HCT116 (cell line): ENCODE data around the gene KIR2DL3. TPM values are rescaled to one million over a fixed set of nuclear protein-coding genes. Genes with fewer than 3 reads are reported as not detected.

Experiments
- ATAC-seq: fragments of 200-7000 bp; cut with Tn5 transposase; 2 replicates; pipeline ENCODE4 v1.9.1; 2020; ENCODE audit warnings: mild to moderate bottlenecking, moderate library complexity
- BruUV-seq: library from RNA; stranded (reverse); fragments of 400-500 nt; replicated peaks from 2 replicates; lab custom pipeline; 2021; lab: Mats Ljungman, UMichigan
- CTCF ChIA-PET: fragments of 300-600 bp; sonication (Branson Sonifier 250); formaldehyde crosslinking; loops from one replicate; lab custom pipeline; 2021; ENCODE audit warnings: antibody characterized with exemption; lab: Charles Lee
- POLR2A ChIA-PET: fragments of 300-600, 350-600 bp; sonication (Branson Sonifier 250); formaldehyde crosslinking; loops from one replicate; lab custom pipeline; 2021; ENCODE audit warnings: antibody characterized with exemption; lab: Charles Lee
- RAD21 ChIA-PET, 2 experiments: fragments of 300-600 bp; sonication (Branson Sonifier 250); formaldehyde crosslinking; loops; one replicate each; lab custom pipeline; 2023; ENCODE audit warnings: low total read pairs in 2 of 2; ENCODE audit not compliant: uncharacterized antibody in 2 of 2, unreplicated experiment in 2 of 2, low non-redundant PET in 1 of 2; lab: Charles Lee
- DNase-seq: peaks from one replicate; pipeline ENCODE4 v3.0.0-alpha.2; 2010; ENCODE audit warnings: low read depth, low spot score
- H2AFZ ChIP-seq: fragments of 200-600 bp; shearing (Covaris generic), sonication (generic); 2 replicates; pipeline ENCODE4 v1.6.1; 2017; ENCODE audit warnings: low read depth, mixed run types, mixed read lengths, antibody characterized with exemption, low read length; ENCODE audit not compliant: poor library complexity, severe bottlenecking
- H3K27ac ChIP-seq: 2 replicates; pipeline ENCODE4 v1.5.1; 2012; ENCODE audit warnings: low read depth, low read length
- H3K27me3 ChIP-seq: fragments of 200-600 bp; sonication (generic); 2 replicates; pipeline ENCODE4 v1.6.1; 2016; ENCODE audit warnings: mixed run types, low read length, mixed read lengths; ENCODE audit not compliant: insufficient read depth
- H3K36me3 ChIP-seq, 2 experiments: fragments of 200-500 bp in 1 of 2; fragments of 200-600 bp in 1 of 2; sonication (Bioruptor generic) in 1 of 2; sonication (generic) in 1 of 2; 2 replicates each; pipeline versions ENCODE4 v1.5.1 to v1.6.1; 2014 to 2016; ENCODE audit warnings: low read length in 2 of 2, inconsistent platforms in 1 of 2, mixed read lengths in 1 of 2, mixed run types in 1 of 2; ENCODE audit not compliant: insufficient read depth in 2 of 2, control insufficient read depth in 1 of 2
- H3K4me1 ChIP-seq, 2 experiments: fragments of 200-600 bp in 1 of 2; sonication (generic) in 1 of 2; 2 replicates each; pipeline versions ENCODE4 v1.5.1 to v1.6.1; 2012 to 2017; ENCODE audit warnings: low read length in 2 of 2, inconsistent platforms in 1 of 2, mild to moderate bottlenecking in 1 of 2, mixed read lengths in 1 of 2, mixed run types in 1 of 2, moderate library complexity in 1 of 2; ENCODE audit not compliant: insufficient read depth in 2 of 2, control insufficient read depth in 1 of 2
- H3K4me2 ChIP-seq: fragments of 200-600 bp; sonication (generic); 2 replicates; pipeline ENCODE4 v1.6.1; 2017; ENCODE audit warnings: mixed run types, low read length, mixed read lengths
- H3K4me3 ChIP-seq, 2 experiments: fragments of 200-600 bp in 1 of 2; sonication (generic) in 1 of 2; replicated peaks in 1 of 2; 2 replicates each; pipeline ENCODE4 v1.5.1; 2011 to 2016; ENCODE audit warnings: low read length in 2 of 2, control low read depth in 1 of 2, low read depth in 1 of 2, mild to moderate bottlenecking in 1 of 2, mixed read lengths in 1 of 2, mixed run types in 1 of 2
- H3K79me2 ChIP-seq: fragments of 200-600 bp; sonication (generic); 2 replicates; pipeline ENCODE4 v1.6.1; 2017; ENCODE audit warnings: mild to moderate bottlenecking, mixed run types, low read length, moderate library complexity, mixed read lengths; ENCODE audit not compliant: insufficient read depth
- H3K9ac ChIP-seq: fragments of 200-600 bp; sonication (generic); 2 replicates; pipeline ENCODE4 v1.6.1; 2016; ENCODE audit warnings: low read length, mixed read lengths
- H3K9me2 ChIP-seq: fragments of 200-600 bp; sonication (generic), shearing (Covaris generic); 2 replicates; pipeline ENCODE4 v1.6.1; 2017; ENCODE audit warnings: mixed run types, mild to moderate bottlenecking, moderate library complexity; ENCODE audit not compliant: insufficient read depth
- H3K9me3 ChIP-seq, 2 experiments: fragments of 200-500 bp in 1 of 2; fragments of 200-600 bp in 1 of 2; sonication (Bioruptor generic) in 1 of 2; sonication (generic) in 1 of 2; 2 replicates each; pipeline ENCODE4 v1.6.1; 2014 to 2017; ENCODE audit warnings: low read length in 2 of 2, mixed read lengths in 2 of 2, inconsistent platforms in 1 of 2, low read depth in 1 of 2, mild to moderate bottlenecking in 1 of 2, mixed run types in 1 of 2, moderate library complexity in 1 of 2; ENCODE audit not compliant: control insufficient read depth in 1 of 2, insufficient read depth in 1 of 2
- H4K20me1 ChIP-seq: fragments of 200-600 bp; sonication (generic), shearing (Covaris generic); 2 replicates; pipeline ENCODE4 v1.6.1; 2017; ENCODE audit warnings: mixed run types, mild to moderate bottlenecking, moderate library complexity; ENCODE audit not compliant: insufficient read depth
- ATF3 ChIP-seq: IDR thresholded peaks from 2 replicates; pipeline ENCODE4 v1.6.1; 2012
- EGR1 ChIP-seq: IDR thresholded peaks from 2 replicates; pipeline ENCODE4 v1.6.1; 2012; ENCODE audit warnings: low read depth
- ELF1 ChIP-seq: IDR thresholded peaks from 2 replicates; pipeline ENCODE4 v1.6.1; 2012; ENCODE audit warnings: low read depth, borderline replicate concordance
- EZH2 ChIP-seq: fragments of 200-600 bp; sonication (generic); IDR thresholded peaks from 2 replicates; pipeline ENCODE4 v1.6.1; 2017; ENCODE audit warnings: antibody characterized with exemption, mixed run types
- EZH2phosphoT487 ChIP-seq: fragments of 200-600 bp; IDR thresholded peaks from 2 replicates; pipeline ENCODE4 v1.6.1; 2018; ENCODE audit warnings: antibody characterized with exemption, borderline replicate concordance
- JUND ChIP-seq: IDR thresholded peaks from 2 replicates; pipeline ENCODE4 v1.6.1; 2012
- MAX ChIP-seq: IDR thresholded peaks from 2 replicates; pipeline ENCODE4 v1.6.1; 2012
- RAD21 ChIP-seq: IDR thresholded peaks from 2 replicates; pipeline ENCODE4 v1.6.1; 2012; ENCODE audit warnings: low read depth, mild to moderate bottlenecking
- SIN3A ChIP-seq: IDR thresholded peaks from 2 replicates; pipeline ENCODE4 v1.6.1; 2012; ENCODE audit warnings: low read depth
- SRF ChIP-seq: IDR thresholded peaks from 2 replicates; pipeline ENCODE4 v1.6.1; 2012; ENCODE audit warnings: low read depth
- ZBTB33 ChIP-seq: IDR thresholded peaks from 2 replicates; pipeline ENCODE4 v1.6.1; 2011; ENCODE audit warnings: mild to moderate bottlenecking, low read length, moderate library complexity; ENCODE audit not compliant: insufficient replicate concordance; ENCODE audit errors: extremely low read depth
- ZNF274 ChIP-seq: fragments of 200-500 bp; sonication (Bioruptor generic); IDR thresholded peaks from 2 replicates; pipeline ENCODE4 v1.6.1; 2014; ENCODE audit warnings: mild to moderate bottlenecking, low read depth, low read length, inconsistent platforms
- intact Hi-C: fragments of 100-400 bp; cut with micrococcal nuclease; formaldehyde crosslinking; loops from 2 replicates; pipeline ENCODE4 v1.10.0; 2022
- total RNA-seq: library from RNA; stranded (reverse); gene quantifications from one replicate; pipeline ENCODE4 v1.2.1, GENCODE V29; 2021; ENCODE audit not compliant: unreplicated experiment

Gene KIR2DL3
- total RNA-seq, 1 experiment from 2014 or later: not detected

DNA sequence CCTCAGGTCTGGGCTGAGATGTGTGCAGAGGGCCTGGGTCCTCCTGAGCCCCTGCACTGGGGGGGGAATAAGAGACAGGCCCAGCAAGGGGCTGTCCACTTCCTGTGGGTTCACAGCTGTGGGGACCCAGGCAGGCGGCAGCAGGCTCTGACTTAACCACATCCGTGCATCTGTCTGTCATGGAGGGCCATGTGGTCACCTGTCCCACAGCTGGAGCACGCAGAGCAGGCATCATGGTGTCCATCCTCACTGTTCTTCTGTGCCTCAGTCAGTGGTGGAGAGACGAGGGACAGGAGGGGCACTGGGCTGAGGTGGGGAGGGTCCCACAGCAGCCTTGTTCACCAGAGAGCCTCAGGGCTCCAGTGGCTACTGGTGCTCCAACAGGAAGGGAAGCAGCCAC is 30.4 kb upstream of the KIR2DL3 start (continued):
- TF ChIP-seq ZBTB33 (no peak), JUND (no peak), SRF (no peak), EZH2 (no peak)

GRCh38 chr19:54708781-54709180 is 29.5 kb upstream of the KIR2DL3 start:
- TF ChIP-seq EZH2phosphoT487 (no peak), MAX (no peak), ATF3 (no peak), ELF1 (no peak), RAD21 (no peak), EGR1 (no peak), ZNF274 (no peak), SIN3A (no peak)
- ChIA-PET RAD21 (no interaction called here), CTCF (no interaction called here), POLR2A (no interaction called here)
- no peak for ATAC-seq
- no peak overlapping the region for H2AFZ ChIP-seq
- H3K27ac ChIP-seq: no peak overlapping the region
- no peak overlapping the region for H3K4me2 ChIP-seq
- H3K4me1 ChIP-seq: no peaks in the 10 kb centered on the region
- H3K36me3 ChIP-seq: no peaks in the 10 kb centered on the region
- no peaks in the 10 kb centered on the region for H4K20me1 ChIP-seq
- no peaks in the 10 kb centered on the region for H3K9me2 ChIP-seq
- no peaks in the 10 kb centered on the region for H3K79me2 ChIP-seq
- no peak overlapping the region for H3K4me3 ChIP-seq
- no peaks in the 10 kb centered on the region for H3K9me3 ChIP-seq
- intact Hi-C loops: no loop called here
- no peak overlapping the region for H3K9ac ChIP-seq
- peaks cover 8% of the 10 kb centered on the region; the same call in 1 of the 2 replicates for H3K27me3 ChIP-seq
- BruUV-seq: no TSS peak
- DNase-seq: no peak
